IPS-18c (cell line): ENCODE measurements around the gene PRKG1.

Experiments
- H3K4me3 ChIP-seq: 2 replicates; pipeline ENCODE4 v1.7.0; 2013; ENCODE audit warnings: low read depth, mild to moderate bottlenecking, low read length, moderate library complexity; ENCODE audit not compliant: insufficient read depth
- H3K9me3 ChIP-seq: one replicate; pipeline ENCODE4 v1.6.1; 2013; ENCODE audit warnings: mild to moderate bottlenecking, low read length, moderate library complexity; ENCODE audit not compliant: control insufficient read depth, insufficient read depth

PRKG1 gene

GRCh38 chr10:51896849-51897248 is 822.6 kb downstream of the PRKG1 start:
- no peak overlapping the region for H3K4me3 ChIP-seq
- H3K9me3 ChIP-seq: no peaks in the 10 kb centered on the region

- no peak overlapping the region for H3K4me3 ChIP-seq
- H3K9me3 ChIP-seq: no peaks in the 10 kb centered on the region
Observed at GRCh38 chr10:51897560-51897959, 823.3 kb downstream of the PRKG1 start.

DNA sequence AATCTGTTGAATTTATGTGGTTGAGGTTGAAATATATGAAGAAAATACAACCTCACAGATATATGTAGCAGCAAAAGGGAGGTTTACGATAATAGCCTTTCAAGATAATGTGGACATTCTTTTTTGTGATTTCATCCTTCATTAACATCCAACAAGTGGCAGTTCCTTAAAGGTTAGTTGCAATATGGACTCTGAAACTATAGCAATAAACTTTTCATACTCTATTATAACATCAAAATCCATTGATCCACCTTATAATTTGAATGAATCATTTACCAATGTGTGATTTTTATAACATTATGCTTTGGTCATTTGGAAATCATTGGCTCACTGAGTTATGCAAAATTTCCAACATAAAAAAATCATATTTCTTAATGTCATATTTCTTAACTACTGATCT is 825.9 kb downstream of the PRKG1 start:
- Histone ChIP-seq H3K4me3 (no peak overlapping the region), H3K9me3 (no peaks in the 10 kb centered on the region)

DNA sequence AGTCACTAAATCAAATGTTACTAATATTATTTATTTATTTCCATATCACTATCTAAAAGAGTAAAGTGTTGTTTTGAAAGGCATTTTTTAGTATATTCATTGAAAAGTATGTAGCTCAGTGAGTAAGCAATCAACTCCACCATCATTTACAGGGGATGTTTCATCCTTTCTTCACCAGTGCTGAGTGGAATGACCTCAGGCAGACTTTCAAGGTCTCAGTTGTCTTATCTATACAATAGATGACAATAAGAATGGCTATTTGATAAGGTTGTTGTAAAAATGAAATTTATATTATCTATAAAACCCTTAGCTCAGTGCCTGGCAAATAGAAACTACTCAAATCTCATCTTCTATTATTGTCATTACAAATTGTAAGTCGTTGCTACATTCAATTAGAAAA is 829.4 kb downstream of the PRKG1 start:
- H3K4me3 ChIP-seq: no peak overlapping the region
- no peaks in the 10 kb centered on the region for H3K9me3 ChIP-seq

DNA sequence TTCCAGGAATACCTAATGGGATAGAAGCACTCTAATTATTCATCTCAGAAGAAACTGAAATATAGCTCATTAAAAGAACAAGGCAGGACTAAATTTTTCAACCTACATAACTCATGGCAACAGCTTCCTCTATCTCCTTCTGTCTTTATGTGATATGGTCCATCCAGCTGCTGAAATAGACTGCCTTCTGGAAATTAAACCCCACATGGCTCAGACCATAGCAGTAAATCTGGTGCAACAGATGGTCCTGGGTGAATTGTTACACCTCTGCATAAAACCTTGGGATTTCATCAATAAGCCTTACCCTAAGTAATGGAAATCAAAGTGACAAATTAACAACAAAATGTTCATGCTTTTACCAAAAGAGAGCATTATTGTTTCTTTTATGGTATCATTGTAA is 830.7 kb downstream of the PRKG1 start:
- H3K9me3 ChIP-seq: no peaks in the 10 kb centered on the region
- H3K4me3 ChIP-seq: no peak overlapping the region

GRCh38 chr10:51907361-51907760 is 833.1 kb downstream of the PRKG1 start:
- no peak overlapping the region for H3K4me3 ChIP-seq
- no peaks in the 10 kb centered on the region for H3K9me3 ChIP-seq

- no peak overlapping the region; the same call in 1 of the 2 replicates for H3K4me3 ChIP-seq
- H3K9me3 ChIP-seq: no peaks in the 10 kb centered on the region
Observed at GRCh38 chr10:51910189-51910588, 835.9 kb downstream of the PRKG1 start.

- Histone ChIP-seq H3K9me3 (no peaks in the 10 kb centered on the region), H3K4me3 (no peak overlapping the region; the same call in 1 of the 2 replicates)
Observed at GRCh38 chr10:51910596-51910995, 836.3 kb downstream of the PRKG1 start.

- Histone ChIP-seq H3K4me3 (no peak overlapping the region), H3K9me3 (no peaks in the 10 kb centered on the region)
Observed at GRCh38 chr10:51911723-51912122, 837.4 kb downstream of the PRKG1 start.

DNA sequence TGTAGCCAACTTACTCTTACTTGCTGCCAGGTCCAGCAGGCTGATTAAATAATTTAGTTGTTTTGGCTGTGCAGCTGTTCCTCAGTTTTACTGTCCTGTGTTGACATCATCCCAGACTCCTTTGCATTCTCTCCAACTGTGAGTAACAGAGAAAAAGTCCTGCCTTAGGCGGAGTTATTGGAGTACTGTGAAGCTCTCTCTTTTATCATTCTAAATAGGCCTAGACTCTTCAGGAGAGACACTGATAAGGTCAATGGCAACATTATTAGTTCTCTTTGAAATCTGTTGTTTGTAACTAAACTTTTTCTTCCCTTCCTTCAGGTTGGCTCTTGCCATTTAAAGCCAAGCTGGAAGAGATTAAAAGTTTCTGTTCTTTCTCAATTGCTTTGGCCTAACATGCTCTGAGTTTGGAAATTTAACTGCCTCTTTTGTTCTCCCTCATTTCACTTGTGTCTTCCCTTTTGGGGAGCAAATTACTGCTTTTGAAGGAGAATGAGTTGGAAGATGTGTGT is 840.8 kb downstream of the PRKG1 start:
- Histone ChIP-seq H3K4me3 (no peak overlapping the region), H3K9me3 (no peaks in the 10 kb centered on the region)

GRCh38 chr10:51918440-51918839 is 844.2 kb downstream of the PRKG1 start:
- Histone ChIP-seq H3K4me3 (no peak overlapping the region), H3K9me3 (no peaks in the 10 kb centered on the region)

- no peak overlapping the region for H3K4me3 ChIP-seq
- H3K9me3 ChIP-seq: no peaks in the 10 kb centered on the region
Observed at GRCh38 chr10:51918884-51919325, 844.6 kb downstream of the PRKG1 start.

DNA sequence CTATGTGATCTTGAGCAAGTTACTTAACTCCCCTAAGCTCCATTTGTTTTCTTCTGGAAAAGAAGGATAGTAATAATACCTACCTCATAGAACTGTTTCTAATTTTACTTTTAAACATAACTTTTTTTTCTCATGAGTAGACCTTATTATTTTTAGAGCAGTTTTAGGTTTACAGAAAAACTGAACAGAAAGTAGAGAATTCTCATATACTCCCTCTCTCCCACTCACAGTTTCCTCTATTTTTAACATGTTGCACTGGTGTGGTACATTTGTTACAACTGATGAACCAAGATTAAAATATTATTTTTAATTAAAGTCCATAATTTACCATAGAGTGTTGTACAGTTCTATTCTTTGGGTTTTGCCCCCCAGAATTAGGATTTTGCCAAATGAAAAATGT is 846.4 kb downstream of the PRKG1 start:
- no peak overlapping the region for H3K4me3 ChIP-seq

GRCh38 chr10:51924359-51924758 is 850.1 kb downstream of the PRKG1 start:
- no peak overlapping the region for H3K4me3 ChIP-seq
- H3K9me3 ChIP-seq: no peaks in the 10 kb centered on the region

More for the DNA sequence above, 846.4 kb downstream of the PRKG1 start:
- no peaks in the 10 kb centered on the region for H3K9me3 ChIP-seq

- H3K4me3 ChIP-seq: no peak overlapping the region
- H3K9me3 ChIP-seq: no peaks in the 10 kb centered on the region
Observed at GRCh38 chr10:51926337-51926736, 852.0 kb downstream of the PRKG1 start.

GRCh38 chr10:51928162-51928561 is 853.9 kb downstream of the PRKG1 start:
- H3K9me3 ChIP-seq: no peaks in the 10 kb centered on the region
- H3K4me3 ChIP-seq: no peak overlapping the region

DNA sequence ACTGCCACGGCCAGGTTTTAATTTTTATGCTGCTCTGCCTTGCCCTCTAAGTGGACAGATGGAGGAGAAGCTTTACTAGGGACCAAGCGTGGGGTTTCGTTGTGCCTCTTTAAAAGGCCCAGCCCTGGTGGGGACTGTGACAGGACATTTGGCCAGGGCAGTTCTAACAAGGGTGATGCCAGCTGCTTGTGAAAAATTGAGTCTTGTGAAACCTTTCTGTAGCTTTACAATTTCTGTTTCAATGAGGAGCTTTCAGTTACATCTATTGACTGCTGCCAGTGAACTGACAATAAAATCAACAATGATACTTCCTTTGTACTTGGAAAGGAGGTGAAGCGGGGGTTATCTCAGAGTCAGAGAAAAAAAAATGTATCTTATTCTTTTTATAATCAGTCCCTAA is 858.2 kb downstream of the PRKG1 start:
- no peak overlapping the region for H3K4me3 ChIP-seq

GRCh38 chr10:51934373-51934772 is 860.1 kb downstream of the PRKG1 start:
- H3K9me3 ChIP-seq: no peaks in the 10 kb centered on the region
- no peak overlapping the region for H3K4me3 ChIP-seq

More for the DNA sequence above, 858.2 kb downstream of the PRKG1 start:
- H3K9me3 ChIP-seq: no peaks in the 10 kb centered on the region

DNA sequence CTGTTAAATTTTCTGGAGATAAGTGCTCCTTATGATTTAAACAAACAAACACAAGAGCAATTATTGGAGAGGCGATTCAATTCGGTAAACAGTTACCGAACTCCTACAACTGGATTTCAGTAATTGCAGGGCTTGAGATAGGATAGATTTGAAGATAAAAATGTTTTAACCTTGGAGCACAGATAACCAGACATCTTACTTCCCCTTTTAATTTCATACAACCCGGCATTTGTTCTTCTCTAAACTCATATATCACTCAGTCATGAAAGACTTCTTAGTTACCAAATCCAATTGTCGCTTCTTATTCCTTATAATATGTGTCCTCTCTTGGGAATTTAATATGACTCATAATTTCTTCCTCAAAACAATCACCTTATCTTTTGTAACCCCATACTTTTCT is 861.1 kb downstream of the PRKG1 start:
- Histone ChIP-seq H3K9me3 (no peaks in the 10 kb centered on the region), H3K4me3 (no peak overlapping the region)
